Stimulated activated CD4-positive, alpha-beta T cell treated with anti-CD3 and anti-CD28 coated beads, TNF-alpha, amount 100 ng/mL, for 48 hours (primary cell): Measurements from ENCODE around the gene ABI3BP.
"Not testable (repeated sequence)": the region's sequence is repeated elsewhere in the genome, so short reads cannot be mapped to it uniquely, and the experiment has no call there.

Source experiments
- DNase-seq, 3 donors: peaks; one replicate each; pipeline ENCODE4 v3.0.0-alpha.2; 2020; ENCODE audit warnings: low read depth in 3 of 3

The ABI3BP gene

GRCh38 chr3:100947119-100947518, 46.1 kb downstream of the ABI3BP start:
- DNase-seq, result no peak

DNA sequence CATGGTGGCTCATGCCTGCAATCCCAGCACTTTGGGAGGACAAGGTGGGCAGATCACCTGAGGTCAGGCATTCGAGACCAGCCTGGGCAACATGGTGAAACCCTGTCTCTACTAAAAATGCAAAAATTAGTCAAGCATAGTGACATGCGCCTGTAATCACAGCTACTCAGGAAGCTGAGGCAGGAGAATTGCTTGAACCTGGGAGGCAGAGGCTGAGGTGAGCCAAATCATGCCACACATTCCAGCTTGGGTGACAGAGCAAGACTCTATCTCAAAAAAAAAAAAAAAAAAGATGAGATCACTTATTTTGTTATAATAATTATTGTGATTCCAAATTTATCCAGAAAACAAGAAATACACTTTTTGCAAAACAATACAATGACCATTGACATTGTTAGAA, 47.1 kb downstream of the ABI3BP start:
- not testable (repeated sequence) for DNase-seq

DNA sequence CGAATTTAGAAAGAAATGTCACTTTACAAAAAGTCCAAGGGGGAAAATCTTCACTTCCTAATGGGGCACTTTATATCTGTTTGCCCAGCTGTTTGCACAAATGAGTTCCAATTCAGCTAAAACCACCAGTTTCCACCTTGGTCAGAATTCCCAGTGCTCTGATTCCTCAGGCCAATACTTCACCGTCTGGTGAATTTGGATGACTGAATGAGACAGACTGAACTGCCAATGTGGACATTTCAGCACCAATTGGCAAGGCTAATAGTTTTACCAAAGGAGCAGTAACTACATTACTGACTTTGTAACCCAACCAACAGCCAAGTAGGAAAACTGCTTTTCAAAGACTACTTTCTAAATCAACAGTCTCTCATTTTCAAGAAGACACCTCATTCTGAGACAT, 51.8 kb downstream of the ABI3BP start:
- DNase-seq, result no peak

DNA sequence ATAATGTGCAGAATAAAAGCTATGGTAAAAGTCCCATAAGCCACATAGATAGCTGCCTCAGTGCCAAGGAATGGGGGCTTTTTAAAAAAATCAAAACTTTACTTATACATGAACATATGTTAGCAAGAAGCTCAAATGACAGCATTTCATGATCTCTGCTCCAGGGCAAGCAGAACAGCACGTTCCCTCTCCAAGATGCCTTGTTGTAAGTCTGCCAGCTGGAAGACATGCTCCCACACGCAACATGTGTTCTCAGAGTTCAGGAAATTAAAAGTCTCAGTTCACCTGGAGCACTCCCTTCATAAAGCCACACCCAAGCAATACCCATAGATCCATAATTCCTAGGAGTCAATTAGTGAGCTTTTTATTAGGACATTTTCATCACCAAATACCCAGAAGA, 52.2 kb downstream of the ABI3BP start:
- DNase-seq, result no peak

DNA sequence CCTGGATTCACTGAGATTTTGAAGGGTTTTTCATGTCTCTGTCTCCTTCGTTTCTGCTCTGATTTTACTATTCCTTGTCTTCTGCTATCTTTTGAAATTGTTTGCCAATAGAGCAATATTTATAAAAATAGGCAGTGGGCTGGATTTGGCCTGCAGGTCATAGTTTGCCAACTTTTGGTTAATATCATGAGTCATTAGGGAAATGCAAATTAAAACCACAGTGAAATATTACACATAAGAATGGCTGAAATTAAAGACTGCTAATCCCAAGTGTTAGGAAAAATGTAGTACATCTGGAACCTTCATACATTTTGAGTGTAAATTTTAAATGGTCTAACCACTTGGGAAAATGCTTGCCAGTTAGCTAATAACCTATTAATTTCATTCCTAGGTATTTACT, 56.3 kb downstream of the ABI3BP start:
- no peak for DNase-seq

GRCh38 chr3:100932491-100932890, 60.7 kb downstream of the ABI3BP start:
- no peak for DNase-seq

- DNase-seq, result no peak
Observed at GRCh38 chr3:100928638-100929428, 64.4 kb downstream of the ABI3BP start.

GRCh38 chr3:100927775-100928174, 65.4 kb downstream of the ABI3BP start:
- no peak for DNase-seq

- no peak for DNase-seq
Observed at GRCh38 chr3:100915706-100916495, 77.3 kb downstream of the ABI3BP start.

- no peak for DNase-seq
Observed at GRCh38 chr3:100913870-100914648, 79.2 kb downstream of the ABI3BP start.

- DNase-seq, result no peak
Observed at GRCh38 chr3:100912976-100913545, 80.2 kb downstream of the ABI3BP start.

DNA sequence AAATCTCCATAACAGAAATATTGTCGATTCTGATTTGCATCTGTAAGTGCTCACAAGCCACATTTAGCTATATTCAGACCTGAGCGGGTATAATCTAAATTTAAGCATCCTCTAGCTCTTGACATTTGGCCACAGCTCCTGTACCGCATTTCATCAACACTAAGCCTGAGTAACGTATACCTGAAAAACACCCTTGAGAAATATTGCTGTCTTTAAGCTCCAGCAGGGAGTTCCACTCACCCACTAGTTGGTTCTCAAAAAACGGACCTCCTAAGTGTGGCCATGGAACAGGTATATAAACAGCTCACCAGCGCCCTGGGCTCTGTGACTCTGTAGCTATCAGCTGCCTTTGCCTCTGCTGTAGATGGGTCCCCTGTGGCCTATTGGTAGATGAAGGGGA, 80.7 kb downstream of the ABI3BP start:
- no peak for DNase-seq

DNA sequence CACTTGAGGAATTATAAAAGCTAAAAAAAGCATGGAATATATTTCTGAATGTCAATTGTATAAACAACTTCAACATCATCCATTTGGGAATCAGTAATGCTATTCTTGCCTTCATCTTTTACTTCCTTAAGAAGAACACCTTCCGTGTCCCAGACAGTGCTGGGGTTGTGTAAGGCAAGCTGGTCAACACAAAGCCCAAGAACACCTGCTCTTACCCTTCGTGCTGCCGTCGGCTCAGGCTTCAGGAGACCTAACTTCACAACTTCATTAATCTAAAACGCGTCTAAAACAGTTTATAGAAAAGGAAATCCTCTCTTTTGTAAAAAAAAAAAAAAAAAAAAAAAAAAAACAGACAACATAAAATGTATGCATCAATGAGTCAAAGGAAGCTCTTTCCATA, 81.3 kb downstream of the ABI3BP start:
- no peak for DNase-seq

- no peak for DNase-seq
Observed at GRCh38 chr3:100910986-100911385, 82.2 kb downstream of the ABI3BP start.

GRCh38 chr3:100902572-100902971, 90.6 kb downstream of the ABI3BP start:
- DNase-seq, result no peak

DNA sequence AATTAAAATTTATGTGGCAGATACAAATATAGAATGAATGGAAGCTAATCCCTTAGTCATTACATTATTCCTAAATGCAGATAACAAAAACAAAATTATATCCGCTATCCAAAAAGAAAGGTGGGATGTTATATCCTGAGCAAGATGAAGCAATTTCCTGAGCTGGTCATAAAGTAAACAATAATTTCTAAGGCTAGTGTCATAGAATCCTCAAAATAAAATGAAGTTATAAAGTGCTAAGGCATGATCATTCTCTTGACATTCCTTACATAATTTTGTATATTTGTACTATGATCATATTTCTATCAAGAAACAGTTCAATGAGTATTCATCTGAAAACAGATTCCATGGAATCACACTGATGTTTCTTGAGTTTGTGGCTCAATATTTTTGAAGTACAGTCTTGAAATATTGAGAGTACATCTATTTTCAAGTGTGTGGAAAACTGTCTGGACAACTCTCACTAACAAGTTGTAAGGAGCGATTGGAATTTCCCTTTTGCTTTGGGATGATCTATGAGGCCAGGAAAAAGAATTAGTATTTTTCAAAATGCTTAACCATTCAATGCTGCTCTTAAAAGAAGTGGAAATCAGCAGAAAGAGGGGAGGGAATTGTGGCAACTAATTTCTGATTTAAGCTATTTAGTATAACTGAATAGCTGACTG, 92.4 kb downstream of the ABI3BP start:
- no peak for DNase-seq

- no peak for DNase-seq
Observed at GRCh38 chr3:100899440-100900091, 93.7 kb downstream of the ABI3BP start.

DNA sequence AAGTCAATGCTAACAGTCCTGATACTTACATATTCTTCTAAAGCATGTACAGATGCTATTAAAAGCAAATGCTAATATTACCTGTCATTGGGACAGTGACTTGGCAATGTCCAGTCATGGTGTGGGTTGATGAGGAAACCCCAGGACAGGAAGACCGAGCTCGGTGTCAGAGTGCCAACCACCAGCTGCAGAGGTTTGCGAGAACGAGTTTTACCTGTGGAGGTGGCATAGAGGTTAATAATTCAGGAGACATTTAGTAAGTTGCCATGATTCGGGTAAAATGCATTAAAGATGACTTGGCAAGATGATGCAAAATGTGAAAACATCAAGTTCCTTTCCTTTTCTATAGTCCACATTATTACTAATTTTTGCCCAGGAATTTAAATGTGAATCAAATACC, 94.5 kb downstream of the ABI3BP start:
- DNase-seq, result no peak

DNA sequence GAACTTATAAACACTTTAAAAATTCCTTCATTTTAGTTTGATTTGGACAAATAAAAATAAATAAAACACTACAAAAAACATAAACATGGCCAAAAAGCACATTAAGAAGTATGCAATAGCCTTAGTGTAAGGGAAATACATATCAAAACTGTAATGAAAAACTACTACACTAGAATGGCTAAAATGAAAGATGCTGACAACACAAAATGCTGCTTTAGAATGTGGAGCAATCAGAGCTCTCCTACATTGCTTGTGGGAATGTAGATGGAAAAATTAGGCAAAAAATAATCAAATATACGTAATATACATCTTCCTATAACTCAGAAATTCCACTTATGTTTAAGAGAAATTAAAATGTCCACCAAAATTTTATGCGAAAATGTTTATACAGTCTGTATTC, 96.2 kb downstream of the ABI3BP start:
- DNase-seq, result no peak

- no peak for DNase-seq
Observed at GRCh38 chr3:100893590-100893989, 99.6 kb downstream of the ABI3BP start.

GRCh38 chr3:100893108-100893507, 100.1 kb downstream of the ABI3BP start:
- no peak for DNase-seq
